Ascending aorta (tissue), 2 donors: Measurements from ENCODE around the gene ANKS4B. TPM values are rescaled to one million over a fixed set of nuclear protein-coding genes. Genes with fewer than 3 reads are reported as not detected.

Experiments used
- DNase-seq, 2 donors: peaks; one replicate each; pipeline ENCODE4 v3.0.0-alpha.2; 2019; ENCODE audit warnings: low spot score in 2 of 2
- H3K27ac ChIP-seq, 2 donors: fragments of 200-600 bp; sonication (generic); one replicate each; pipeline ENCODE4 v1.5.1; 2016 to 2017; ENCODE audit warnings: mild to moderate bottlenecking in 1 of 2
- H3K27me3 ChIP-seq: fragments of 200-600 bp; sonication (generic); one replicate; pipeline ENCODE4 v1.5.1; 2017
- H3K36me3 ChIP-seq, 2 donors: fragments of 200-600 bp; sonication (generic); one replicate each; pipeline ENCODE4 v1.5.1; 2016
- H3K4me1 ChIP-seq, 2 donors: fragments of 200-600 bp; sonication (generic); one replicate each; pipeline ENCODE4 v1.5.1; 2016 to 2017; ENCODE audit warnings: mild to moderate bottlenecking in 1 of 2
- H3K4me3 ChIP-seq, 2 donors: fragments of 200-600 bp; sonication (generic); one replicate each; pipeline ENCODE4 v1.5.1; 2016 to 2017; ENCODE audit warnings: mild to moderate bottlenecking in 1 of 2
- H3K9me3 ChIP-seq, 2 donors: fragments of 200-600 bp; sonication (generic); one replicate each; pipeline ENCODE4 v1.5.1; 2016
- intact Hi-C: fragments of 100-400 bp; cut with DNase I; formaldehyde crosslinking; loops from one replicate; pipeline ENCODE4 v1.15.1; 2023
- total RNA-seq: library from RNA; depleted of rRNA; stranded (reverse); fragments of >200 nt; gene quantifications from one replicate; pipeline ENCODE4 v1.1.0, GENCODE V29; 2016
- TF ChIP-seq, protein P1 (sequence below), 3 experiments: fragments of 200-600 bp in 2 of 3; fragments of 450-650 bp in 1 of 3; sonication (generic) in 2 of 3; IDR thresholded peaks; one replicate each; pipeline ENCODE4 v1.5.1; 2016 to 2019; ENCODE audit warnings: antibody characterized with exemption in 3 of 3, mild to moderate bottlenecking in 1 of 3, moderate library complexity in 1 of 3

Gene ANKS4B
- total RNA-seq: not detected

DNA sequence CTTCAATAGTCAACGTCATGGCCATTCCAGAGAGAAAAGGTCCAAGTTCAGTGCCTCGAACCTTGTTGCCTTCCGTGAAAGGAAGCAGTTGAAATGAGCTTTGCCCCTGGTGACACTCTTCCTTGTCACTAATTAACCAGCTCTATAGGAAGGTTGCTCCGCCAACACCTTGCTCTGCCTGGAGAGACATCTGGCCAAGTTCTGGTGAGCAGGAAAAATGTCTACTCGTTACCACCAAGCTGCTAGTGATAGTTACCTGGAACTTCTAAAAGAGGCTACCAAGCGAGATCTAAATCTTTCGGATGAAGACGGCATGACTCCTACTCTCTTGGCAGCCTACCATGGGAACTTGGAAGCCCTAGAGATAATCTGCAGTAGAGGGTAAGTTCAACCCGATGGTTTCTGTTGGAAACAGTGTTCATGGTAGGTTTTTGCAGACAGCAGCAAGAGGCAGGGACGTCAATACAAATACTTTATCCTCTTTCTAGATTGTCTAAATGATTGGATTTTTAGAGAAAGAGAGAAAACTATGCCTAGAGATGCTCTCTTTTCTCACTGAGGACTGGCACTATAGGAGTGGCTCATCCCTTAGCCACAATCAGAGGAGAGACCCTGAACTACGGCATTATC is at the start of gene ANKS4B:
ANKS4B (plus strand) TSS at position 179 of the 630 bp plus-strand sequence; CDS start at position 218, 39 bp downstream.
- H3K27me3 ChIP-seq: no peaks in the 10 kb centered on the region
- intact Hi-C loops: no loop called here

DNA sequence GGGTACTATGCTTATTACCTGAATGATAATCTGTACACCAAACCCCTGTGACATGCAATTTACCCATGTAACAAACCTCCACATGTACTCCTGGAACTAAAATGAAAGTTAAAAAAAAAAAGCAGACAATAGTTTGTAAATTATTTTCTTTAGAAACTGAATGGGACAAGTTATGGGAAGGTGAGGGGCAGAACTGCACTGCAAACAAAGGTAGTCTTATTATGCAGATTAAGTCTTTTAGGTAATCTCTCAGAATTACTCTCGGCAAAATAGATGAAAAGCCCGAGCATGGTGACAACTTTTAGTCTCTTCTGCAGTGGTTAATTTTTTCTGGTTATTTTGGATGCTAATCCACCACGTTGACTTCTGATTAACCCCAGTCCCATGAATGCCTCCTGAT is 49.5 kb upstream of the ANKS4B start:
- no peak for DNase-seq
- no peak overlapping the region for H3K4me3 ChIP-seq
- H3K27me3 ChIP-seq: no peaks in the 10 kb centered on the region
- H3K36me3 ChIP-seq: peaks cover 24% of the 10 kb centered on the region in 2 donors
- H3K4me1 ChIP-seq: peaks cover 0 to 14% of the 10 kb centered on the region in 2 donors
- TF ChIP-seq, protein P1, sequence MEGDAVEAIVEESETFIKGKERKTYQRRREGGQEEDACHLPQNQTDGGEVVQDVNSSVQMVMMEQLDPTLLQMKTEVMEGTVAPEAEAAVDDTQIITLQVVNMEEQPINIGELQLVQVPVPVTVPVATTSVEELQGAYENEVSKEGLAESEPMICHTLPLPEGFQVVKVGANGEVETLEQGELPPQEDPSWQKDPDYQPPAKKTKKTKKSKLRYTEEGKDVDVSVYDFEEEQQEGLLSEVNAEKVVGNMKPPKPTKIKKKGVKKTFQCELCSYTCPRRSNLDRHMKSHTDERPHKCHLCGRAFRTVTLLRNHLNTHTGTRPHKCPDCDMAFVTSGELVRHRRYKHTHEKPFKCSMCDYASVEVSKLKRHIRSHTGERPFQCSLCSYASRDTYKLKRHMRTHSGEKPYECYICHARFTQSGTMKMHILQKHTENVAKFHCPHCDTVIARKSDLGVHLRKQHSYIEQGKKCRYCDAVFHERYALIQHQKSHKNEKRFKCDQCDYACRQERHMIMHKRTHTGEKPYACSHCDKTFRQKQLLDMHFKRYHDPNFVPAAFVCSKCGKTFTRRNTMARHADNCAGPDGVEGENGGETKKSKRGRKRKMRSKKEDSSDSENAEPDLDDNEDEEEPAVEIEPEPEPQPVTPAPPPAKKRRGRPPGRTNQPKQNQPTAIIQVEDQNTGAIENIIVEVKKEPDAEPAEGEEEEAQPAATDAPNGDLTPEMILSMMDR (IDR thresholded peaks at IDR 0.05): no peak
- intact Hi-C loops: no loop called here
- H3K9me3 ChIP-seq: no peaks in the 10 kb centered on the region
- H3K27ac ChIP-seq: no peak overlapping the region

More for the DNA sequence above, at the start of gene ANKS4B:
- no peaks in the 10 kb centered on the region for H3K9me3 ChIP-seq
- TF ChIP-seq, protein P1 (IDR thresholded peaks at IDR 0.05): no peak
- no peak within 1 kb of the TSS for H3K27ac ChIP-seq
- DNase-seq: no peak
- H3K36me3 ChIP-seq: no peaks in the 10 kb centered on the region
- no peaks in the 10 kb centered on the region for H3K4me1 ChIP-seq
- no peak within 1 kb of the TSS for H3K4me3 ChIP-seq

GRCh38 chr16:21184834-21185233 is 48.7 kb upstream of the ANKS4B start:
- TF ChIP-seq, protein P1 (IDR thresholded peaks at IDR 0.05): no peak
- intact Hi-C loops: no loop called here
- no peak overlapping the region for H3K27ac ChIP-seq

DNA sequence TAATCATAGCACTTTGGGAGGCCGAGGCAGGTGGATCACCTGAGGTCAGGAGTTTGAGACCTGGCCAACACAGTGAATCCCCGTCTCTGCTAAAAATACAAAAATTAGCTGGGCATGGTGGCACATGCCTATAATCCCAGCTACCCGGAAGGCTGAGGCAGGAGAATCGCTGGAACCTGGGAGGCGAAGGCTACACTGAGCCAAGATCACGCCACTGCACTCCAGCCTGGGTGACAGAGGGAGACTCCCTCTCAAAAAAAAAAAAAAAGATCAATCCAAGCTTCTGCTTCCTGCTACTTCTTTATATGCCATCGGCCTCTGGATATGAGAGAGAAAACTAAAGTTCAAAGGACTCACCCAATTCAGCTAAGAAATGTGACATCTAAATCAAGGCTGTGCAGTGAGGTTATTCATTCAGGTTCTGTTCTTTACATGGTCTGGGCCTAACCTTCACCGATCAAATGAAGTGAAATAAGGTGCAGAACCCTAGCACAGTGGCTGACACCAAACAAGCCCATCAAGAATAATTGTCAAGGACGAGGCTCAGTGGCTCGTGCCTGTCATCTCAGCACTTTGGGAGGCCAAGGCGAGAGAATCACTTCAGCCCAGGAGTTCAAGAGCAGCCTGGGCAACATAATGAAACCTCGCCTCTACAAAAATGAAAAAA is 47.7 kb upstream of the ANKS4B start:
- Histone ChIP-seq H3K4me1 (peaks cover 0 to 3% of the 10 kb centered on the region in 2 donors), H3K9me3 (no peaks in the 10 kb centered on the region), H3K4me3 (no peak overlapping the region), H3K36me3 (peaks cover 18 to 20% of the 10 kb centered on the region in 2 donors), H3K27me3 (no peaks in the 10 kb centered on the region), H3K27ac (no peak overlapping the region)
- intact Hi-C loops: no loop called here
- DNase-seq: no peak
- TF ChIP-seq, protein P1 (IDR thresholded peaks at IDR 0.05): no peak

More at GRCh38 chr16:21184834-21185233, 48.7 kb upstream of the ANKS4B start:
- Histone ChIP-seq H3K9me3 (no peaks in the 10 kb centered on the region), H3K36me3 (peaks cover 24% of the 10 kb centered on the region in 2 donors), H3K4me1 (peaks cover 0 to 9% of the 10 kb centered on the region in 2 donors), H3K27me3 (no peaks in the 10 kb centered on the region), H3K4me3 (no peak overlapping the region)
- no peak for DNase-seq

GRCh38 chr16:21186326-21186691 is 47.2 kb upstream of the ANKS4B start:
- Histone ChIP-seq H3K4me3 (no peak overlapping the region), H3K36me3 (peaks cover 13 to 15% of the 10 kb centered on the region in 2 donors), H3K9me3 (no peaks in the 10 kb centered on the region), H3K4me1 (peaks cover 0 to 3% of the 10 kb centered on the region in 2 donors), H3K27me3 (no peaks in the 10 kb centered on the region), H3K27ac (no peak overlapping the region)
- intact Hi-C loops: no loop called here
- no peak for DNase-seq
- TF ChIP-seq, protein P1 (IDR thresholded peaks at IDR 0.05): no peak
